ENCODE results near the gene DLG4. TPM values are rescaled to one million over a fixed set of nuclear protein-coding genes. Genes with fewer than 3 reads are reported as not detected.
A peak's percentile ranks its signal among the peaks of the same experiment; 100 is the strongest.

DLG4 gene
- total and polyA plus RNA-seq, 2 donors (not counting 1 experiment from before 2014, with no cell fraction given) = 2.0 to 12.5 TPM

- H3K4me3 Mint-ChIP-seq = peak overlapping the region; percentile 97
- ChIA-PET CTCF (interaction anchor here (0.7 to 1.1 kb wide), 3 partner anchors 16 to 638 kb away, joined by 3 read pairs; partner anchors contain the start of genes ACADVL and DLG4), POLR2A (interaction anchor here (0.6 to 13.1 kb wide), 3 partner anchors 15 to 224 kb away, joined by 3 to 157 read pairs (median 4); partner anchors contain the start of genes ACADVL and DLG4)
- H3K27ac ChIP-seq (ENCODE audit: low read length in 2 of 2) = peak overlapping the region in 1 of 2 donors; percentile 88
- peaks cover 60% of the 10 kb centered on the region for H3K79me2 ChIP-seq (ENCODE audit: control insufficient read depth, insufficient read depth, low read length)
- peaks cover 45 to 56% of the 10 kb centered on the region in 2 donors for H3K4me1 ChIP-seq (ENCODE audit: control insufficient read depth in 2 of 2, insufficient read depth in 2 of 2, low read length in 2 of 2)
- no peaks in the 10 kb centered on the region for H3K27me3 Mint-ChIP-seq
- DNase-seq (no peak), ATAC-seq (ENCODE audit: low read depth) (no peak)
- H3K9me3 Mint-ChIP-seq (ENCODE audit: insufficient read depth) = no peaks in the 10 kb centered on the region
- peaks cover 25% of the 10 kb centered on the region for H4K20me1 ChIP-seq (ENCODE audit: control insufficient read depth, insufficient read depth, low read length, poor library complexity, severe bottlenecking)
- H3K4me2 ChIP-seq (replicated peaks; ENCODE audit: low read depth, low read length, poor library complexity, severe bottlenecking) = no peak overlapping the region
- no peak overlapping the region for H3K9ac ChIP-seq (ENCODE audit: low read length)
- intact Hi-C loops (cut with micrococcal nuclease) = loop anchor here (5.0 kb wide), 1 partner anchor 326 kb away; the partner anchor contains the start of gene SENP3
- WGBS (ENCODE audit: insufficient coverage) = 90% methylated on average over 13 of the region's 22 CpGs
- TF ChIP-seq CTCF (IDR thresholded peaks at IDR 0.05) (no peak), EZH2 (IDR thresholded peaks at IDR 0.05; ENCODE audit: borderline replicate concordance, insufficient read depth, low read depth, low read length, poor library complexity, severe bottlenecking) (no peak)
- H3K27ac Mint-ChIP-seq = peak overlapping the region; percentile 99
- H3K4me1 Mint-ChIP-seq = peaks cover 58% of the 10 kb centered on the region
- H2AFZ ChIP-seq (ENCODE audit: insufficient read depth, low read depth, low read length, poor library complexity, severe bottlenecking) = no peak overlapping the region
- H3K36me3 ChIP-seq (replicated peaks in 1 of 2; ENCODE audit: control extremely low read depth in 1 of 2, control insufficient read depth in 1 of 2, extremely low read depth in 1 of 2, insufficient read depth in 2 of 2, low read length in 1 of 2) = peaks cover 0 to 23% of the 10 kb centered on the region in 2 experiments
- no peaks in the 10 kb centered on the region for H3K27me3 ChIP-seq (replicated peaks in 1 of 4; ENCODE audit: control extremely low read depth in 1 of 4, control insufficient read depth in 3 of 4, insufficient read depth in 4 of 4, low read length in 3 of 4)
- no peaks in the 10 kb centered on the region for H3K9me3 ChIP-seq (ENCODE audit: control extremely low read depth in 1 of 3, control insufficient read depth in 2 of 3, insufficient read depth in 1 of 3, low read length in 2 of 3)
- no peak overlapping the region for H3K4me3 ChIP-seq (ENCODE audit: control extremely low read depth in 1 of 5, extremely low read depth in 1 of 5, insufficient read depth in 1 of 5, low read depth in 2 of 5, low read length in 4 of 5)
These were observed 16.3 kb upstream of the DLG4 start for GRCh38 chr17:7235693-7236665.

Data from B cell (primary cell).